K562 (cell line): ENCODE data around the gene LOXL3. TPM values are rescaled to one million over a fixed set of nuclear protein-coding genes. Genes with fewer than 3 reads are reported as not detected.
A peak's percentile ranks its signal among the peaks of the same experiment; 100 is the strongest.

ENCODE experiments used
- ATF2 ChIP-seq: sonication (generic); formaldehyde crosslinking; IDR thresholded peaks from 2 replicates; pipeline ENCODE4 v1.8.1; 2022; ENCODE audit warnings: missing genetic modification reagents
- CAMTA2 ChIP-seq: fragments of 250-450 bp; sonication (Bioruptor Pico); conservative IDR thresholded peaks from 2 replicates; pipeline ENCODE4 v1.5.1; 2022
- CREB1 ChIP-seq, 2 experiments: sonication (generic) in 1 of 2; formaldehyde crosslinking in 1 of 2; IDR thresholded peaks; 2 replicates each; pipeline versions ENCODE4 v1.6.1 to v1.8.0; 2012 to 2022; ENCODE audit warnings: inconsistent platforms in 1 of 2, mild to moderate bottlenecking in 1 of 2, missing genetic modification reagents in 1 of 2, moderate library complexity in 1 of 2
- ELF4 ChIP-seq: fragments of 450-650 bp; formaldehyde crosslinking; IDR thresholded peaks from 2 replicates; pipeline ENCODE4 v1.4.0; 2022; ENCODE audit warnings: missing genetic modification characterization
- ETV6 ChIP-seq, 3 experiments: fragments of 150-350 bp in 1 of 3; sonication (generic) in 1 of 3; formaldehyde crosslinking in 1 of 3; IDR thresholded peaks; 2 replicates each; pipeline versions ENCODE4 v1.6.1 to v1.8.0; 2014 to 2022; ENCODE audit warnings: borderline replicate concordance in 2 of 3, low read depth in 2 of 3, antibody characterized with exemption in 1 of 3, low read length in 1 of 3, mild to moderate bottlenecking in 1 of 3, missing genetic modification reagents in 1 of 3
- FOXA3 ChIP-seq, 2 experiments: fragments of 450-650 bp in 1 of 2; sonication (generic) in 1 of 2; formaldehyde crosslinking; IDR thresholded peaks in 1 of 2; conservative IDR thresholded peaks in 1 of 2; 2 replicates each; pipeline versions ENCODE4 v1.4.0 to v1.8.0; 2020 to 2022; ENCODE audit warnings: mild to moderate bottlenecking in 2 of 2, missing genetic modification reagents in 1 of 2
- GABPA ChIP-seq: fragments of 200-800 bp; sonication (Bioruptor generic); conservative IDR thresholded peaks from 2 replicates; pipeline ENCODE4 v1.6.1; 2016; ENCODE audit warnings: low read depth, missing genetic modification characterization, missing compliant biosample characterization
- NR4A1 ChIP-seq, 2 experiments: fragments of 250-450 bp in 1 of 2; fragments of 450-650 bp in 1 of 2; sonication (Bioruptor Pico) in 1 of 2; IDR thresholded peaks; 2 replicates each; pipeline versions ENCODE4 v1.4.0 to v1.6.1; 2016 to 2020; ENCODE audit warnings: mild to moderate bottlenecking in 2 of 2, missing compliant biosample characterization in 1 of 2, missing genetic modification characterization in 1 of 2, moderate library complexity in 1 of 2
- RBBP5 ChIP-seq: fragments of 200-600 bp; sonication (generic); IDR thresholded peaks from 2 replicates; pipeline ENCODE4 v1.6.1; 2012; ENCODE audit warnings: borderline replicate concordance, mild to moderate bottlenecking, low read length, control low read depth, inconsistent platforms; ENCODE audit not compliant: insufficient read depth, poor library complexity, severe bottlenecking
- RBM15 ChIP-seq: fragments of 200-400 bp; formaldehyde crosslinking; IDR thresholded peaks from 2 replicates; pipeline ENCODE4 v1.6.1; 2018; ENCODE audit warnings: mild to moderate bottlenecking, low read length, moderate library complexity; ENCODE audit not compliant: insufficient read depth
- SP2 ChIP-seq: IDR thresholded peaks from 2 replicates; pipeline ENCODE4 v1.6.1; 2011; ENCODE audit warnings: mild to moderate bottlenecking, low read depth, low read length, moderate library complexity; ENCODE audit not compliant: poor library complexity, severe bottlenecking; ENCODE audit errors: extremely low read depth
- TGIF2 ChIP-seq: sonication (generic); formaldehyde crosslinking; IDR thresholded peaks from 2 replicates; pipeline ENCODE4 v1.8.1; 2022; ENCODE audit warnings: mild to moderate bottlenecking, missing genetic modification reagents, moderate library complexity
- TOE1 ChIP-seq, 2 experiments: fragments of 450-650 bp in 1 of 2; sonication (generic) in 1 of 2; formaldehyde crosslinking in 1 of 2; IDR thresholded peaks; 2 replicates each; pipeline versions ENCODE4 v1.7.1 to v1.8.0; 2016 to 2022; ENCODE audit warnings: borderline replicate concordance in 2 of 2, mild to moderate bottlenecking in 2 of 2, antibody characterized with exemption in 1 of 2, inconsistent platforms in 1 of 2, low read depth in 1 of 2, missing genetic modification reagents in 1 of 2, moderate library complexity in 1 of 2
- TRIM28 ChIP-seq: fragments of 450-650 bp; IDR thresholded peaks from 2 replicates; pipeline ENCODE4 v1.6.1; 2017
- ZC3H11A ChIP-seq: IDR thresholded peaks from 2 replicates; pipeline ENCODE4 v1.6.1; 2012; ENCODE audit warnings: low read depth, low read length, improper control_type of control experiment
- ZMIZ1 ChIP-seq, 2 experiments: fragments of 150-350 bp in 1 of 2; IDR thresholded peaks; 2 replicates each; pipeline ENCODE4 v1.6.1; 2012 to 2016; ENCODE audit warnings: low read depth in 2 of 2, low read length in 2 of 2, mild to moderate bottlenecking in 1 of 2, moderate library complexity in 1 of 2
- ZNF354B ChIP-seq: fragments of 250-450 bp; sonication (Bioruptor Pico); IDR thresholded peaks from 2 replicates; pipeline ENCODE4 v1.4.0; 2020
- ZNF668 ChIP-seq: fragments of 250-450 bp; sonication (Bioruptor Pico); IDR thresholded peaks from 2 replicates; pipeline ENCODE4 v1.8.0; 2022; ENCODE audit warnings: mild to moderate bottlenecking, inconsistent platforms
- ZNF778 ChIP-seq: fragments of 450-650 bp; formaldehyde crosslinking; IDR thresholded peaks from 2 replicates; pipeline ENCODE4 v1.4.0; 2020; ENCODE audit warnings: mild to moderate bottlenecking, moderate library complexity
- polyA plus RNA-seq, 8 experiments: library from polyadenylated mRNA; depleted of rRNA in 4 of 8; stranded (reverse) in 5 of 8; unstranded in 3 of 8; fragments of >200 nt; fragmentation: Nextera tagmentation in 2 of 8; fragmentation: Illumina TruSeq in 1 of 8; extraction: Ambion mirVana in 2 of 8; extraction: Trizol in 1 of 8; gene quantifications; 2 replicates each; pipeline versions ENCODE4 v1.2.1 to v1.2.3, GENCODE V29; 2011 to 2014; ENCODE audit warnings: inconsistent platforms in 1 of 8, missing spikeins in 1 of 8
- total RNA-seq, 7 experiments: library from RNA; depleted of rRNA in 6 of 7; stranded (reverse); fragments of >200 nt in 6 of 7; fragmentation: Illumina TruSeq in 2 of 7; extraction: Trizol in 2 of 7; gene quantifications; 2 replicates each; pipeline versions ENCODE4 v1.2.1 to v1.2.3, GENCODE V29; 2011 to 2021; ENCODE audit warnings: low replicate concordance in 1 of 7

Gene LOXL3
- total and polyA plus RNA-seq, 9 of the 15 experiments (the other 6 are each of a cell fraction or from before 2014, with no cell fraction given), result 0.22 to 0.99 (median 0.31) TPM

DNA sequence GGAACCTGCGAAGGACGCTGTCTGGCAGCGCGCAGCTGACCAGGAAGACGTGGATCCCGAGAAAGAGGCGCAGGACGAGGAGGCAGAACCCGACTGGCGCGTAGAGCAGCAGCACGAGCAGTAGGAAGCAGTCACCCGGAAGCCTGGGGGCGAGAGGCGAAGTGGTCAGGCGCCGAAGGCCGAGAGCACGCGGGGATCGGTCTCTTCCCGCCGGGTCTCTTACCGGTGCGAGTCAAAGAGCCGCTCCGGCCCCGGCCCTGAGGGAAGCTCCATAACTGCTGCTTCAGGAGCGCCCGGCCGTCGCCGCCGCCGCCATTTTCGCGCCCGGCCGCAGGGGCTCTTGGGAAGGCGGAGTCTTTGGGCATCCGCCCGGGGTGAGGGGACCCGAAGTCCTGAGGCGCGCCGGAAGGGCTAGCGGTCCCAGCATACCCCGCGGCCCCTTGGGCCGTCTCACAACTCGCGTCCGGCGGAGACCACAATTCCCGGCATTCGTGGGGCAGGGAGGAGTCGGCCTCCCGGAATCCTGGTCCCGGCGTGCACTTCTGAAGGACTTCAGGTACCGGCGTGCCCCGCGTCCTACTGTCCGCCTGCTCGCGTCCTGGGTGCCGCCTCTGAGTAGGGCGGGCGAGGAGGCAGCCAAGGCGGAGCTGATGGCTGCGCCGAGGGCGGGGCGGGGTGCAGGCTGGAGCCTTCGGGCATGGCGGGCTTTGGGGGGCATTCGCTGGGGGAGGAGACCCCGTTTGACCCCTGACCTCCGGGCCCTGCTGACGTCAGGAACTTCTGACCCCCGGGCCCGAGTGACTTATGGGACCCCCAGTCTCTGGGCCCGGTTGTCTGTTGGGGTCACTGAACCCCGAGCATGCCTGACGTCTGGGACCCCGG, 24.1 kb downstream of the LOXL3 start, which contains the start of the genes AUP1 and HTRA2 (continued):
- TF ChIP-seq CREB1 (IDR thresholded peaks at IDR 0.05) (peak; percentile 84), CREB1 (CRISPR knock-in tag; IDR thresholded peaks at IDR 0.05) (peak; percentile 73), ZNF354B (CRISPR knock-in tag) (no peak), NR4A1 (CRISPR knock-in tag; IDR thresholded peaks at IDR 0.05) (no peak), NR4A1 (tag; IDR thresholded peaks at IDR 0.05) (no peak), ETV6 (IDR thresholded peaks at IDR 0.05; ENCODE audit: borderline replicate concordance in 1 of 2, low read depth in 2 of 2, low read length in 1 of 2) (no peak), ETV6 (CRISPR knock-in tag; IDR thresholded peaks at IDR 0.05; ENCODE audit: borderline replicate concordance) (no peak), ZNF778 (CRISPR knock-in tag) (no peak), TOE1 (IDR thresholded peaks at IDR 0.05; ENCODE audit: borderline replicate concordance) (no peak), TOE1 (CRISPR knock-in tag; IDR thresholded peaks at IDR 0.05; ENCODE audit: borderline replicate concordance, low read depth) (no peak), GABPA (tag) (peak; percentile 95), FOXA3 (CRISPR knock-in tag; conservative IDR thresholded peaks at IDR 0.05 in 1 of 2, IDR thresholded peaks at IDR 0.05 in 1 of 2) (no peak), SP2 (no peak), CAMTA2 (CRISPR knock-in tag) (no peak), ZC3H11A (no peak), TGIF2 (no peak), ZMIZ1 (IDR thresholded peaks at IDR 0.05; ENCODE audit: low read depth in 2 of 2, low read length in 2 of 2) (peak in 1 of 2 experiments; percentile 50; a peak in 1 of 4 replicates), ATF2 (CRISPR knock-in tag) (no peak), ELF4 (CRISPR knock-in tag) (no peak), ZNF668 (CRISPR knock-in tag) (no peak), TRIM28 (no peak), RBBP5 (peak; percentile 96), RBM15 (no peak)
